ENCODE results near the gene HOXC13. TPM values are rescaled to one million over a fixed set of nuclear protein-coding genes. Genes with fewer than 3 reads are reported as not detected.

The HOXC13 gene
- total RNA-seq, 4 donors from 2014 or later = not detected

DNA sequence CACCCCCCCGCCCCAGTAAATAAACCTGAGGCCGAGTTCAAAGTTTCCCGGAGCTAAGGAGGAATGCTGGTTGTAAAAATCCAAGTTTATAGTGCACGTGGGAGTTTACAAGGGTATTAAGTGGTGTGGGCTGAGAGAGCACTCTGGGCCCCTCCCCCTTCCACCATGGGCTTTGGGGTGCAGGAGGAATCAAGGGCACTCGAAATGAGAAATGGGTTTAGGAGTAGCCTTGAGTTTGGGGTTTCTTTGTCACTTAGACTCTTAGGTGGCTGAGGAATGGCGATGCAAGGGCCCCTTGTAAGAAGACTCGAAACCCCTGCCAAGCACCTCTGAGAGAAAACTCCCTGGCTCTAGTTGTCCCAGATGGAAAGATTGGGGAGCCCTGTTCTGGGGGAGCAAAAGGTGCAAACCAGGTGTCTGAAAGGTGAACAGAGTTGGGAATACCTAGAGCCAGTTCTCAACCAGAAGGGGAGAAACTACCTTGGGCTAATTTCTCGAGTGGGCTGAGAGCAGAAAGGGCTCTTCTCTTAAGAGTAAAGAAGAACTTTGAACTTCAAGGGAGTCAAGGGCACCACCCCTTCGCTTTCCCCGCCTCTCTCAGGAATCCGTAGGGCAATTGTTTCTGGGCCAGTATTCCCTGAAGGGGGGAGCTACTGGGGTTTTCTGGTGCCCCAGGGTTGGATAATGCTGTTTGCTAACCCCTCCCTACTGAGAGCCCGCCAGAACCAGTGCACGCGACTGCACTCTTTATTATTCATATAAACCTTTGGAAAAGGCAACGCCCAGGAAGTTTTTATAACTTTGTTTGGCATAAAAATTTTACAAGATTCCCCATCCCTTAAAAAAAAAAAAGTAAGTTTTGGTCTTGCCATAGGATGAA, 40.1 kb downstream of the HOXC13 start:
- 13% methylated on average over 15 of the region's 15 CpGs for WGBS
- H3K27me3 ChIP-seq = peaks cover 11 to 100% (median 89%) of the 10 kb centered on the region in 4 donors

DNA sequence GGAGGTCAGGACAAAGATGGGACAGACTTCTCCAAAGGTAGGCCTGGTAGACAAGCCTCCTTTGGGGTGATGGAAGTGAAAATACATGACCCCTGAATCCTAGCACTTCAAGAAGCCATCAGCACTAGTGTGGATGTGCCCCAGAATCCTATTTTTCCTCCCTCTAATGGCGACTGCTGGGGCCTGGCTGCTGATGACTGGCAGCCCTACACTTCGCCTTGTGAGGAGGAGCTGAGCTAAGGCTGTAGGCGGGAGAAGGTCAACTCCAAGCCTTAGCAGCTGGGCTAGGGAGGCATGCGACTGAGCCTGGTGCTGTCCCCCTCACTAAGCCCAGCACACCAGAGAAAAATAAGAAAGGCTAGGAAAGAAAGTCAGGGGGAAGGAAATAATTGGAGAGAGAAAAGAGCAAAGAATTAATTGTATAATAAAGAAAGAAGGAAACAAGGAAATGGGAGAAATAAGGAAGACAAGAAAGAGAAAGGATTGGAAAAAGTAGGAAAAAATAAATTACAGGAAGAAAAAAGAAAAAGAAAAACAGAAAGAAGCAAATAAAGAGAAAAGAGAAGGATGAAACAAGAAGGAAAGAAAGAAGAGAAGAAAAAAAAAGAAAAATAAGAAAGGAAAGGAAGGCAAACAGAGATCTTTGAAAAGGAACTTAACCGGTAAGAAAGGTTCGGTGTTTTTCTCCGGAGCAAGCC, 41.6 kb downstream of the HOXC13 start:
- H3K36me3 ChIP-seq = no peaks in the 10 kb centered on the region
- WGBS = 25% methylated on average over 7 of the region's 7 CpGs
- intact Hi-C loops (cut with DNase I) = no loop called here
- no peaks in the 10 kb centered on the region for H3K9me3 ChIP-seq
- H3K27ac ChIP-seq (replicated peaks in 1 of 4) = no peak overlapping the region
- no peak overlapping the region for H3K4me3 ChIP-seq
- peaks cover 15 to 100% (median 89%) of the 10 kb centered on the region in 4 donors for H3K27me3 ChIP-seq
- TF ChIP-seq EP300 (IDR thresholded peaks at IDR 0.05) = no peak
- TF ChIP-seq, protein P1, sequence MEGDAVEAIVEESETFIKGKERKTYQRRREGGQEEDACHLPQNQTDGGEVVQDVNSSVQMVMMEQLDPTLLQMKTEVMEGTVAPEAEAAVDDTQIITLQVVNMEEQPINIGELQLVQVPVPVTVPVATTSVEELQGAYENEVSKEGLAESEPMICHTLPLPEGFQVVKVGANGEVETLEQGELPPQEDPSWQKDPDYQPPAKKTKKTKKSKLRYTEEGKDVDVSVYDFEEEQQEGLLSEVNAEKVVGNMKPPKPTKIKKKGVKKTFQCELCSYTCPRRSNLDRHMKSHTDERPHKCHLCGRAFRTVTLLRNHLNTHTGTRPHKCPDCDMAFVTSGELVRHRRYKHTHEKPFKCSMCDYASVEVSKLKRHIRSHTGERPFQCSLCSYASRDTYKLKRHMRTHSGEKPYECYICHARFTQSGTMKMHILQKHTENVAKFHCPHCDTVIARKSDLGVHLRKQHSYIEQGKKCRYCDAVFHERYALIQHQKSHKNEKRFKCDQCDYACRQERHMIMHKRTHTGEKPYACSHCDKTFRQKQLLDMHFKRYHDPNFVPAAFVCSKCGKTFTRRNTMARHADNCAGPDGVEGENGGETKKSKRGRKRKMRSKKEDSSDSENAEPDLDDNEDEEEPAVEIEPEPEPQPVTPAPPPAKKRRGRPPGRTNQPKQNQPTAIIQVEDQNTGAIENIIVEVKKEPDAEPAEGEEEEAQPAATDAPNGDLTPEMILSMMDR (IDR thresholded peaks at IDR 0.05) = no peak
- no peak for TF ChIP-seq POLR2AphosphoS5 (IDR thresholded peaks at IDR 0.05)
- TF ChIP-seq POLR2A (IDR thresholded peaks at IDR 0.05; ENCODE audit: low read depth) = no peak
- H3K4me1 ChIP-seq = peaks cover 6 to 25% (median 21%) of the 10 kb centered on the region in 4 donors
- DNase-seq (ENCODE audit: extremely low spot score) = no peak

More for the DNA sequence above, 40.1 kb downstream of the HOXC13 start:
- Histone ChIP-seq H3K9me3 (no peaks in the 10 kb centered on the region), H3K27ac (replicated peaks in 1 of 4) (no peak overlapping the region), H3K4me1 (peaks cover 16 to 25% (median 21%) of the 10 kb centered on the region in 4 donors), H3K36me3 (no peaks in the 10 kb centered on the region), H3K4me3 (no peak overlapping the region)
- intact Hi-C loops (cut with DNase I) = no loop called here
- no peak for TF ChIP-seq POLR2A (IDR thresholded peaks at IDR 0.05; ENCODE audit: low read depth)
- TF ChIP-seq, protein P1 (IDR thresholded peaks at IDR 0.05) = no peak
- TF ChIP-seq EP300 (IDR thresholded peaks at IDR 0.05) = no peak
- TF ChIP-seq POLR2AphosphoS5 (IDR thresholded peaks at IDR 0.05) = no peak
- no peak for DNase-seq (ENCODE audit: extremely low spot score)

DNA sequence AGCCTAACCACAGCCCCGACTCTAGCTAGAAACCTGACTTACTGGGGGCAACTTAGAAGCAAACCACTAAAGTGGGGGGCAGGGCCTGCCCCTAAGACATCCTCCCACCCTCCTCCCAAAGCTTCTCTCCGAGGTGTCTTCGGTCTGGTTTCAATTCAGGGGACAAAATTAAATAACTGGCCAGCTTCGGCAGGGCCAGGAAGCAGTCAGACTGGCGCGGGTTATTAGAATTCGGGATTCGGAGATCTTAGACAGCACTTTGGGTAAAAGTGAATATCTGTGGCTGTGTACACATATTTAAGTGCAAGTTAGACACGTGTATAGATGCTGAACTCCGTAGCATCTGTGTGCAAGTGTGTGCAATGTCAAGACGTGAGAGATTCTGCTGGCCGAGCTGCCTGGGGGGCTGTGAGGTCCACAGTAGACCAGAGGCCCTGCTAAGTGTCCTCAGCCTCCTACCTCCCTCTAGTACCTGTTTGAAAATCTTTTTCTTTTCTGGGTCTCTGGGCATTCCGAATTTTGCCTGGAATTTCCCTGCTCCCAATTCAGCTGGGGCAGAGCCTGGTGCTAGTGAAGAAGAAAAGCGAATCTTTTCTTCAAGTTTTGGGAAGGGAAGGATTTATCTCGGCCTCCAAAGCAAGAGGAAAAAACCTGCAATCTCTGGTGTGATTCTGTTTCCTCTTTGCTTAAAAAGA, 42.3 kb downstream of the HOXC13 start:
- no peak overlapping the region for H3K4me3 ChIP-seq
- WGBS = 28% methylated on average over 15 of the region's 15 CpGs
- intact Hi-C loops (cut with DNase I) = no loop called here

More for the DNA sequence above, 42.3 kb downstream of the HOXC13 start:
- Histone ChIP-seq H3K9me3 (no peaks in the 10 kb centered on the region), H3K27ac (replicated peaks in 1 of 4) (no peak overlapping the region), H3K4me1 (peaks cover 10 to 26% (median 23%) of the 10 kb centered on the region in 4 donors), H3K36me3 (no peaks in the 10 kb centered on the region), H3K27me3 (peaks cover 21 to 100% (median 89%) of the 10 kb centered on the region in 4 donors)
- TF ChIP-seq, protein P1 (IDR thresholded peaks at IDR 0.05) = no peak
- TF ChIP-seq EP300 (IDR thresholded peaks at IDR 0.05) (no peak), POLR2AphosphoS5 (IDR thresholded peaks at IDR 0.05) (no peak), POLR2A (IDR thresholded peaks at IDR 0.05; ENCODE audit: low read depth) (no peak)
- no peak for DNase-seq (ENCODE audit: extremely low spot score)
